Caco-2 (cell line): ENCODE data around the gene NCKAP5. TPM values are rescaled to one million over a fixed set of nuclear protein-coding genes. Genes with fewer than 3 reads are reported as not detected.

Experiments used
- BruUV-seq: library from RNA; stranded (reverse); fragments of 400-500 nt; replicated peaks from 2 replicates; lab custom pipeline; 2021; lab: Mats Ljungman, UMichigan
- CTCF ChIA-PET: fragments of 300-600 bp; sonication (Branson Sonifier 250); formaldehyde crosslinking; loops from one replicate; lab custom pipeline; 2022; ENCODE audit warnings: antibody characterized with exemption; lab: Charles Lee
- POLR2A ChIA-PET: fragments of 300-600 bp; sonication (Branson Sonifier 250); formaldehyde crosslinking; loops from one replicate; lab custom pipeline; 2022; ENCODE audit warnings: antibody characterized with exemption; lab: Charles Lee
- DNase-seq, 2 experiments: peaks; one replicate each; pipeline versions ENCODE4 v3.0.0 to v3.0.0-alpha.2; 2020 to 2022
- H3K27me3 ChIP-seq: replicated peaks from 2 replicates; pipeline ENCODE4 v1.6.0; 2011; ENCODE audit warnings: low read length; ENCODE audit not compliant: control insufficient read depth, insufficient read depth
- H3K36me3 ChIP-seq: 2 replicates; pipeline ENCODE4 v1.5.1; 2011; ENCODE audit warnings: low read length; ENCODE audit not compliant: control insufficient read depth, insufficient read depth
- H3K4me1 ChIP-seq: fragments of 250-450 bp; sonication (Bioruptor Pico); 2 replicates; pipeline ENCODE4 v1.5.1; 2020; ENCODE audit warnings: mild to moderate bottlenecking
- H3K4me3 ChIP-seq: 2 replicates; pipeline ENCODE4 v1.5.1; 2011; ENCODE audit warnings: low read depth, mild to moderate bottlenecking, control low read depth, low read length
- H3K9me3 ChIP-seq: fragments of 250-450 bp; sonication (Bioruptor Pico); 2 replicates; pipeline ENCODE4 v1.5.1; 2020; ENCODE audit warnings: mild to moderate bottlenecking, moderate library complexity
- H3K27ac Mint-ChIP-seq: one replicate; pipeline ENCODE4 v1.8.0; 2022; ENCODE audit warnings: mixed read lengths; ENCODE audit not compliant: unreplicated experiment
- H3K27me3 Mint-ChIP-seq: one replicate; pipeline ENCODE4 v1.8.0; 2022; ENCODE audit warnings: mixed read lengths; ENCODE audit not compliant: insufficient read depth, unreplicated experiment
- H3K36me3 Mint-ChIP-seq: one replicate; pipeline ENCODE4 v1.8.0; 2022; ENCODE audit warnings: mild to moderate bottlenecking, mixed read lengths; ENCODE audit not compliant: insufficient read depth, unreplicated experiment
- H3K4me1 Mint-ChIP-seq: one replicate; pipeline ENCODE4 v1.8.0; 2022; ENCODE audit warnings: low read depth, mixed read lengths; ENCODE audit not compliant: unreplicated experiment
- H3K4me3 Mint-ChIP-seq: one replicate; pipeline ENCODE4 v1.8.0; 2022; ENCODE audit warnings: mild to moderate bottlenecking, moderate library complexity, mixed read lengths; ENCODE audit not compliant: unreplicated experiment
- H3K9me3 Mint-ChIP-seq: one replicate; pipeline ENCODE4 v1.8.0; 2022; ENCODE audit warnings: mixed read lengths; ENCODE audit not compliant: unreplicated experiment
- CTCF ChIP-seq, 2 experiments: fragments of 200-600 bp in 1 of 2; IDR thresholded peaks; 1 replicate in 1 of 2; 2 replicates in 1 of 2; pipeline versions ENCODE4 v1.5.1 to v1.8.0; 2011 to 2022; ENCODE audit warnings: antibody characterized with exemption in 1 of 2, control low read depth in 1 of 2, inconsistent platforms in 1 of 2, low read depth in 1 of 2, low read length in 1 of 2, mild to moderate bottlenecking in 1 of 2, moderate library complexity in 1 of 2; ENCODE audit not compliant: insufficient read depth in 1 of 2, severe bottlenecking in 1 of 2, unreplicated experiment in 1 of 2
- intact Hi-C: fragments of 100-400 bp; cut with micrococcal nuclease; formaldehyde crosslinking; loops from one replicate; pipeline ENCODE4 v1.10.0; 2022; ENCODE audit not compliant: unreplicated experiment
- total RNA-seq: library from RNA; stranded (reverse); gene quantifications from 2 replicates; pipeline ENCODE4 v1.2.3, GENCODE V29; 2022

Gene NCKAP5
- total RNA-seq, 1 experiment from 2014 or later: 3.8 TPM

- TF ChIP-seq CTCF (IDR thresholded peaks at IDR 0.05; ENCODE audit: insufficient read depth in 1 of 2, low read depth in 1 of 2, low read length in 1 of 2, severe bottlenecking in 1 of 2, unreplicated experiment in 1 of 2): no peak
- POLR2A ChIA-PET: no interaction called here
- no peaks in the 10 kb centered on the region for H3K4me1 ChIP-seq
- H3K9me3 ChIP-seq: no peaks in the 10 kb centered on the region
- H3K36me3 Mint-ChIP-seq: no peaks in the 10 kb centered on the region
- H3K9me3 Mint-ChIP-seq: no peaks in the 10 kb centered on the region
- CTCF ChIA-PET: no interaction called here
- H3K4me1 Mint-ChIP-seq: peaks cover 10% of the 10 kb centered on the region
- H3K27me3 Mint-ChIP-seq: no peaks in the 10 kb centered on the region
- no peak overlapping the region for H3K4me3 Mint-ChIP-seq
- DNase-seq: no peak
- H3K36me3 ChIP-seq: no peaks in the 10 kb centered on the region
- intact Hi-C loops: no loop called here
- no peaks in the 10 kb centered on the region for H3K27me3 ChIP-seq
- no peak overlapping the region for H3K4me3 ChIP-seq
- H3K27ac Mint-ChIP-seq: no peak overlapping the region
- BruUV-seq: no TSS peak
These were observed 335.7 kb downstream of the NCKAP5 start for GRCh38 chr2:133232556-133232955.

GRCh38 chr2:133231264-133231663, 337.0 kb downstream of the NCKAP5 start:
- H3K9me3 Mint-ChIP-seq: no peaks in the 10 kb centered on the region
- H3K9me3 ChIP-seq: no peaks in the 10 kb centered on the region
- intact Hi-C loops: no loop called here
- no peaks in the 10 kb centered on the region for H3K36me3 Mint-ChIP-seq
- no peak overlapping the region for H3K27ac Mint-ChIP-seq
- H3K36me3 ChIP-seq: no peaks in the 10 kb centered on the region
- H3K4me3 Mint-ChIP-seq: no peak overlapping the region
- peaks cover 10% of the 10 kb centered on the region for H3K4me1 Mint-ChIP-seq
- no peaks in the 10 kb centered on the region for H3K4me1 ChIP-seq
- no peaks in the 10 kb centered on the region for H3K27me3 ChIP-seq
- H3K27me3 Mint-ChIP-seq: no peaks in the 10 kb centered on the region
- no peak overlapping the region for H3K4me3 ChIP-seq
- ChIA-PET POLR2A (no interaction called here), CTCF (no interaction called here)
- no peak for DNase-seq
- no peak for TF ChIP-seq CTCF (IDR thresholded peaks at IDR 0.05; ENCODE audit: insufficient read depth in 1 of 2, low read depth in 1 of 2, low read length in 1 of 2, severe bottlenecking in 1 of 2, unreplicated experiment in 1 of 2)
- BruUV-seq: no TSS peak

- CTCF ChIA-PET: no interaction called here
- no peaks in the 10 kb centered on the region for H3K9me3 Mint-ChIP-seq
These were observed 338.3 kb downstream of the NCKAP5 start for GRCh38 chr2:133229974-133230373.

More at GRCh38 chr2:133229974-133230373, 338.3 kb downstream of the NCKAP5 start:
- BruUV-seq: no TSS peak
- POLR2A ChIA-PET: no interaction called here
- DNase-seq: no peak
- TF ChIP-seq CTCF (IDR thresholded peaks at IDR 0.05; ENCODE audit: insufficient read depth in 1 of 2, low read depth in 1 of 2, low read length in 1 of 2, severe bottlenecking in 1 of 2, unreplicated experiment in 1 of 2): no peak
- Mint-ChIP-seq H3K27ac (no peak overlapping the region), H3K27me3 (no peaks in the 10 kb centered on the region), H3K4me3 (no peak overlapping the region), H3K4me1 (peaks cover 10% of the 10 kb centered on the region), H3K36me3 (no peaks in the 10 kb centered on the region)
- H3K27me3 ChIP-seq: no peaks in the 10 kb centered on the region
- intact Hi-C loops: no loop called here
- no peaks in the 10 kb centered on the region for H3K36me3 ChIP-seq
- H3K9me3 ChIP-seq: no peaks in the 10 kb centered on the region
- H3K4me1 ChIP-seq: no peaks in the 10 kb centered on the region
- no peak overlapping the region for H3K4me3 ChIP-seq
